ENCODE data around the gene CDC42BPA.

GRCh38 chr1:227365473-227366431, 47.5 kb upstream of the CDC42BPA start:
- TF ChIP-seq CTCF (IDR thresholded peaks at IDR 0.05) (no peak), POLR2A (IDR thresholded peaks at IDR 0.05) (no peak), EP300 (IDR thresholded peaks at IDR 0.05) (no peak)
